HG03520 (cell line): ENCODE measurements around the gene HSD11B1.

ENCODE experiments used
- ATAC-seq: cut with Tn5 transposase; IDR thresholded peaks from one replicate; pipeline ENCODE4 v1.9.1; 2021; ENCODE audit warnings: mild to moderate bottlenecking, moderate library complexity; ENCODE audit not compliant: unreplicated experiment

HSD11B1 gene

GRCh38 chr1:209751627-209752231, 47.1 kb downstream of the HSD11B1 start:
- peak; percentile 41 for ATAC-seq

- ATAC-seq: no peak
These were observed 48.2 kb downstream of the HSD11B1 start for GRCh38 chr1:209752890-209753289.

- ATAC-seq: no peak
These were observed 50.6 kb downstream of the HSD11B1 start for GRCh38 chr1:209755256-209755655.

- ATAC-seq: peak; percentile 79
These were observed 51.4 kb downstream of the HSD11B1 start, which contains the start of gene TRAF3IP3 for GRCh38 chr1:209755926-209756614. TRAF3IP3 (plus strand) TSS chr1:209756053; CDS start chr1:209760040, 3,987 bp downstream.

GRCh38 chr1:209756615-209757445, 52.2 kb downstream of the HSD11B1 start:
- no peak for ATAC-seq

- ATAC-seq: no peak
These were observed 53.8 kb downstream of the HSD11B1 start for GRCh38 chr1:209758400-209758799.

GRCh38 chr1:209759829-209760359, 55.2 kb downstream of the HSD11B1 start:
- no peak for ATAC-seq

GRCh38 chr1:209761011-209761635, 56.5 kb downstream of the HSD11B1 start:
- ATAC-seq: no peak

GRCh38 chr1:209766051-209766450, 61.4 kb downstream of the HSD11B1 start:
- ATAC-seq: no peak

GRCh38 chr1:209767096-209767495, 62.5 kb downstream of the HSD11B1 start:
- no peak for ATAC-seq

GRCh38 chr1:209767706-209768105, 63.1 kb downstream of the HSD11B1 start:
- ATAC-seq: no peak

GRCh38 chr1:209768354-209768774, 63.7 kb downstream of the HSD11B1 start:
- ATAC-seq: peak; percentile 88

- ATAC-seq: peak; percentile 60
These were observed 64.7 kb downstream of the HSD11B1 start for GRCh38 chr1:209769171-209769904.

GRCh38 chr1:209769971-209770370, 65.3 kb downstream of the HSD11B1 start:
- ATAC-seq: no peak

- no peak for ATAC-seq
These were observed 66.2 kb downstream of the HSD11B1 start for GRCh38 chr1:209770636-209771415.

- ATAC-seq: no peak
These were observed 67.5 kb downstream of the HSD11B1 start for GRCh38 chr1:209772126-209772525.

- no peak for ATAC-seq
These were observed 69.9 kb downstream of the HSD11B1 start for GRCh38 chr1:209774592-209774991.

- ATAC-seq: no peak
These were observed 71.0 kb downstream of the HSD11B1 start for GRCh38 chr1:209775678-209776077.

GRCh38 chr1:209777587-209777986, 72.9 kb downstream of the HSD11B1 start:
- ATAC-seq: no peak
